Measurements from ENCODE around the gene C3. TPM values are rescaled to one million over a fixed set of nuclear protein-coding genes. Genes with fewer than 3 reads are reported as not detected.

The C3 gene
- total RNA-seq, 1 experiment from 2014 or later: 7.0 TPM

- Histone ChIP-seq H3K9ac (ENCODE audit: low read length) (no peak overlapping the region), H3K27ac (ENCODE audit: low read depth, low read length) (no peak overlapping the region), H3K9me2 (ENCODE audit: insufficient read depth) (no peaks in the 10 kb centered on the region), H3K4me3 (replicated peaks in 1 of 2; ENCODE audit: low read depth in 1 of 2, low read length in 2 of 2) (no peak overlapping the region), H3K9me3 (ENCODE audit: control insufficient read depth in 1 of 2, insufficient read depth in 1 of 2, low read depth in 1 of 2, low read length in 2 of 2) (no peaks in the 10 kb centered on the region), H2AFZ (ENCODE audit: low read depth, low read length, poor library complexity, severe bottlenecking) (no peak overlapping the region), H3K79me2 (ENCODE audit: insufficient read depth, low read length) (no peaks in the 10 kb centered on the region), H3K4me1 (ENCODE audit: control insufficient read depth in 1 of 2, insufficient read depth in 2 of 2, low read length in 2 of 2) (no peaks in the 10 kb centered on the region), H3K27me3 (ENCODE audit: insufficient read depth, low read length) (no peaks in the 10 kb centered on the region), H3K4me2 (ENCODE audit: low read length) (no peak overlapping the region), H4K20me1 (ENCODE audit: insufficient read depth) (no peaks in the 10 kb centered on the region), H3K36me3 (ENCODE audit: control insufficient read depth in 1 of 2, insufficient read depth in 2 of 2, low read length in 2 of 2) (no peaks in the 10 kb centered on the region)
- ChIA-PET POLR2A (no interaction called here), RAD21 (ENCODE audit: low non-redundant PET in 1 of 2, low total read pairs in 2 of 2, uncharacterized antibody in 2 of 2, unreplicated experiment in 2 of 2) (no interaction called here), CTCF (no interaction called here)
- intact Hi-C loops (cut with micrococcal nuclease): no loop called here
- no TSS peak for BruUV-seq (replicated peaks)
- TF ChIP-seq CTCF (IDR thresholded peaks at IDR 0.05 in 2 of 3, conservative IDR thresholded peaks at IDR 0.05 in 1 of 3; ENCODE audit: borderline replicate concordance in 1 of 3, insufficient read depth in 1 of 3, low read depth in 2 of 3, low read length in 2 of 3) (no peak), SRF (IDR thresholded peaks at IDR 0.05; ENCODE audit: low read depth) (no peak), SP1 (IDR thresholded peaks at IDR 0.05; ENCODE audit: low read depth) (no peak), JUND (IDR thresholded peaks at IDR 0.05) (no peak), ZNF274 (IDR thresholded peaks at IDR 0.05; ENCODE audit: low read depth, low read length) (no peak), POLR2AphosphoS5 (IDR thresholded peaks at IDR 0.05; ENCODE audit: low read depth, low read length) (no peak), ATF3 (IDR thresholded peaks at IDR 0.05) (no peak), EZH2 (IDR thresholded peaks at IDR 0.05) (no peak), YY1 (IDR thresholded peaks at IDR 0.05; ENCODE audit: extremely low read depth, insufficient replicate concordance, low read depth, low read length) (no peak), ZFX (IDR thresholded peaks at IDR 0.05) (no peak), RAD21 (IDR thresholded peaks at IDR 0.05; ENCODE audit: low read depth) (no peak), SIN3A (IDR thresholded peaks at IDR 0.05; ENCODE audit: low read depth) (no peak), CEBPB (IDR thresholded peaks at IDR 0.05; ENCODE audit: low read depth) (no peak), ELF1 (IDR thresholded peaks at IDR 0.05; ENCODE audit: borderline replicate concordance, low read depth) (no peak), EZH2phosphoT487 (IDR thresholded peaks at IDR 0.05; ENCODE audit: borderline replicate concordance) (no peak), FOSL1 (IDR thresholded peaks at IDR 0.05; ENCODE audit: low read depth) (no peak), REST (IDR thresholded peaks at IDR 0.05; ENCODE audit: low read depth) (no peak), POLR2A (IDR thresholded peaks at IDR 0.05; ENCODE audit: borderline replicate concordance, extremely low read depth, insufficient read depth, insufficient read length) (no peak), EGR1 (IDR thresholded peaks at IDR 0.05; ENCODE audit: low read depth) (no peak)
- DNase-seq (ENCODE audit: low read depth, low spot score) (no peak), ATAC-seq (no peak)
Observed at GRCh38 chr19:6667114-6667627, 53.3 kb downstream of the C3 start.
